K562 (cell line): ENCODE results near the gene AGXT. TPM values are rescaled to one million over a fixed set of nuclear protein-coding genes. Genes with fewer than 3 reads are reported as not detected.

Experiments used
- ATAC-seq: fragments of 200-7000 bp; cut with Tn5 transposase; 3 replicates; pipeline ENCODE4 v1.9.1; 2020; ENCODE audit warnings: moderate library complexity
- BruUV-seq: library from RNA; stranded (reverse); fragments of 400-500 nt; replicated peaks from 2 replicates; lab custom pipeline; 2021; lab: Mats Ljungman, UMichigan
- CTCF ChIA-PET: fragments of 300-600 bp; formaldehyde crosslinking; extraction: SDS; loops from one replicate; lab custom pipeline; 2021; ENCODE audit warnings: low intra/inter-chr PET ratio; lab: Yijun Ruan, JAX
- POLR2A ChIA-PET: fragments of 300-600, 350-650 bp; sonication (Branson Sonifier 250); formaldehyde crosslinking; extraction: SDS; loops from one replicate; lab custom pipeline; 2021; ENCODE audit warnings: antibody characterized with exemption, inconsistent platforms; lab: Yijun Ruan, JAX
- DNase-seq, 4 experiments: peaks; one replicate each; pipeline versions ENCODE4 v3.0.0 to v3.0.0-alpha.2; 2011 to 2018; ENCODE audit warnings: low spot score in 3 of 4, mixed read lengths in 3 of 4; ENCODE audit errors: extremely low read depth in 1 of 4
- FAIRE-seq: peaks from 2 replicates; lab custom pipeline; 2011; peaks lifted over from hg19 to GRCh38; lab: Jason Lieb, UNC
- H2AFZ ChIP-seq: 2 replicates; pipeline ENCODE4 v1.6.0; 2011; ENCODE audit warnings: low read depth, low read length, control low read depth, inconsistent platforms
- H3K27ac ChIP-seq: fragments of 200-600 bp; 3 replicates; pipeline ENCODE4 v1.8.0; 2011; ENCODE audit warnings: low read depth, mild to moderate bottlenecking, control low read depth, inconsistent platforms, low read length, moderate library complexity, mixed read lengths; ENCODE audit errors: extremely low read depth
- H3K27me3 ChIP-seq, 2 experiments: fragments of 300-600 bp in 1 of 2; 2 replicates in 1 of 2; 3 replicates in 1 of 2; pipeline versions ENCODE4 v1.6.0 to v1.8.0; 2011; ENCODE audit warnings: inconsistent platforms in 2 of 2, low read length in 2 of 2, mild to moderate bottlenecking in 1 of 2, mixed read lengths in 1 of 2, moderate library complexity in 1 of 2; ENCODE audit not compliant: control insufficient read depth in 2 of 2, insufficient read depth in 2 of 2
- H3K36me3 ChIP-seq: fragments of 300-600 bp; 3 replicates; pipeline ENCODE4 v1.8.0; 2011; ENCODE audit warnings: mild to moderate bottlenecking, low read length, inconsistent platforms; ENCODE audit not compliant: control insufficient read depth, insufficient read depth
- H3K4me1 ChIP-seq, 2 experiments: fragments of 200-600 bp in 1 of 2; replicated peaks in 1 of 2; 2 replicates in 1 of 2; 3 replicates in 1 of 2; pipeline versions ENCODE4 v1.5.1 to v1.8.0; 2011; ENCODE audit warnings: inconsistent platforms in 2 of 2, low read length in 2 of 2, mild to moderate bottlenecking in 1 of 2, mixed read lengths in 1 of 2, moderate library complexity in 1 of 2; ENCODE audit not compliant: control insufficient read depth in 2 of 2, insufficient read depth in 2 of 2
- H3K4me2 ChIP-seq: 2 replicates; pipeline ENCODE4 v1.6.1; 2011; ENCODE audit warnings: low read length, control low read depth, inconsistent platforms, mixed read lengths; ENCODE audit not compliant: insufficient read depth
- H3K4me3 ChIP-seq: fragments of 200-600 bp; sonication (generic), shearing (Covaris generic); 2 replicates; pipeline ENCODE4 v1.5.1; 2016; ENCODE audit warnings: control low read depth, inconsistent platforms
- H3K79me2 ChIP-seq: fragments of 200-600 bp; 3 replicates; pipeline ENCODE4 v1.8.0; 2011; ENCODE audit warnings: low read length, inconsistent platforms; ENCODE audit not compliant: control insufficient read depth, insufficient read depth
- H3K9ac ChIP-seq, 2 experiments: 2 replicates each; pipeline versions ENCODE4 v1.6.0 to v1.6.1; 2011; ENCODE audit warnings: low read depth in 2 of 2, low read length in 2 of 2, control low read depth in 1 of 2, inconsistent platforms in 1 of 2, mild to moderate bottlenecking in 1 of 2, mixed read lengths in 1 of 2; ENCODE audit not compliant: insufficient read depth in 1 of 2
- H3K9me1 ChIP-seq: one replicate; pipeline ENCODE4 v1.6.0; 2011; ENCODE audit warnings: inconsistent platforms, mild to moderate bottlenecking, low read length, moderate library complexity; ENCODE audit not compliant: control insufficient read depth, insufficient read depth
- H3K9me3 ChIP-seq: replicated peaks from 2 replicates; pipeline ENCODE4 v1.5.1; 2011; ENCODE audit warnings: low read depth, low read length, inconsistent platforms; ENCODE audit not compliant: control insufficient read depth, insufficient read depth
- H4K20me1 ChIP-seq: replicated peaks from 2 replicates; pipeline ENCODE4 v1.6.1; 2011; ENCODE audit warnings: low read length, inconsistent platforms, mixed read lengths; ENCODE audit not compliant: control insufficient read depth, insufficient read depth
- ASH1L ChIP-seq: fragments of 450-650 bp; IDR thresholded peaks from 2 replicates; pipeline ENCODE4 v1.6.1; 2018; ENCODE audit warnings: borderline replicate concordance, mild to moderate bottlenecking, low read depth; ENCODE audit not compliant: partially characterized antibody
- POLR2B ChIP-seq: fragments of 450-650 bp; IDR thresholded peaks from 2 replicates; pipeline ENCODE4 v1.6.1; 2018; ENCODE audit warnings: low read depth; ENCODE audit not compliant: partially characterized antibody
- RHOXF2B ChIP-seq: fragments of 250-450 bp; sonication (Bioruptor Pico); conservative IDR thresholded peaks from 2 replicates; pipeline ENCODE4 v1.5.1; 2021
- ZNF507 ChIP-seq: conservative IDR thresholded peaks from 2 replicates; pipeline ENCODE4 v1.6.1; 2017; ENCODE audit warnings: missing genetic modification characterization, missing compliant biosample characterization
- WGBS: fragments of 100-300 bp; shearing (Covaris generic); methylation state at CpG from one replicate; pipeline ENCODE4 v1.1.6; 2016; ENCODE audit warnings: low coverage, mixed read lengths; ENCODE audit not compliant: insufficient coverage; ENCODE audit errors: missing lambda C conversion rate; 5-methylcytosine and 5-hydroxymethylcytosine counted together
- in situ Hi-C: fragments of 300-500 bp; cut with MboI; formaldehyde crosslinking; loops from 4 replicates; pipeline ENCODE4 v1.15.0; 2018; ENCODE audit warnings: inconsistent platforms, mixed read lengths
- intact Hi-C: fragments of 100-400 bp; cut with micrococcal nuclease; formaldehyde crosslinking; loops from 2 replicates; pipeline ENCODE4 v1.14.2; 2022
- polyA plus RNA-seq, 8 experiments: library from polyadenylated mRNA; depleted of rRNA in 4 of 8; stranded (reverse) in 5 of 8; unstranded in 3 of 8; fragments of >200 nt; fragmentation: Nextera tagmentation in 2 of 8; fragmentation: Illumina TruSeq in 1 of 8; extraction: Ambion mirVana in 2 of 8; extraction: Trizol in 1 of 8; gene quantifications; 2 replicates each; pipeline versions ENCODE4 v1.2.1 to v1.2.3, GENCODE V29; 2011 to 2014; ENCODE audit warnings: inconsistent platforms in 1 of 8, missing spikeins in 1 of 8
- total RNA-seq, 7 experiments: library from RNA; depleted of rRNA in 6 of 7; stranded (reverse); fragments of >200 nt in 6 of 7; fragmentation: Illumina TruSeq in 2 of 7; extraction: Trizol in 2 of 7; gene quantifications; 2 replicates each; pipeline versions ENCODE4 v1.2.1 to v1.2.3, GENCODE V29; 2011 to 2021; ENCODE audit warnings: low replicate concordance in 1 of 7
- TF ChIP-seq, protein P1 (sequence below): fragments of 150-350 bp; conservative IDR thresholded peaks from 2 replicates; pipeline ENCODE4 v1.6.1; 2014; ENCODE audit warnings: low read length
- TF ChIP-seq, protein P2 (sequence below): fragments of 200-400 bp; formaldehyde crosslinking; IDR thresholded peaks from 2 replicates; pipeline ENCODE4 v1.6.1; 2017; ENCODE audit warnings: mild to moderate bottlenecking, low read depth, low read length, moderate library complexity
- TF ChIP-seq, protein P3 (sequence below): sonication (generic); formaldehyde crosslinking; IDR thresholded peaks from 2 replicates; pipeline ENCODE4 v1.8.0; 2022; ENCODE audit warnings: mild to moderate bottlenecking, low read depth, missing genetic modification reagents
- TF ChIP-seq, protein P4 (sequence below): fragments of 450-650 bp; IDR thresholded peaks from 2 replicates; pipeline ENCODE4 v1.7.0; 2016; ENCODE audit warnings: borderline replicate concordance
- TF ChIP-seq, protein P5 (sequence below), 3 experiments: fragments of 200-800 bp in 1 of 3; fragments of 250-450 bp in 1 of 3; fragments of 450-650 bp in 1 of 3; sonication (Bioruptor Pico) in 1 of 3; sonication (Bioruptor generic) in 1 of 3; formaldehyde crosslinking in 1 of 3; IDR thresholded peaks; 2 replicates each; pipeline versions ENCODE4 v1.6.1 to v1.8.0; 2016 to 2022; ENCODE audit warnings: mild to moderate bottlenecking in 2 of 3, missing genetic modification characterization in 2 of 3, missing compliant biosample characterization in 1 of 3, moderate library complexity in 1 of 3

AGXT gene
- total and polyA plus RNA-seq, 9 of the 15 experiments (the other 6 are each of a cell fraction or from before 2014, with no cell fraction given): 0.18 TPM; not detected in 8

DNA sequence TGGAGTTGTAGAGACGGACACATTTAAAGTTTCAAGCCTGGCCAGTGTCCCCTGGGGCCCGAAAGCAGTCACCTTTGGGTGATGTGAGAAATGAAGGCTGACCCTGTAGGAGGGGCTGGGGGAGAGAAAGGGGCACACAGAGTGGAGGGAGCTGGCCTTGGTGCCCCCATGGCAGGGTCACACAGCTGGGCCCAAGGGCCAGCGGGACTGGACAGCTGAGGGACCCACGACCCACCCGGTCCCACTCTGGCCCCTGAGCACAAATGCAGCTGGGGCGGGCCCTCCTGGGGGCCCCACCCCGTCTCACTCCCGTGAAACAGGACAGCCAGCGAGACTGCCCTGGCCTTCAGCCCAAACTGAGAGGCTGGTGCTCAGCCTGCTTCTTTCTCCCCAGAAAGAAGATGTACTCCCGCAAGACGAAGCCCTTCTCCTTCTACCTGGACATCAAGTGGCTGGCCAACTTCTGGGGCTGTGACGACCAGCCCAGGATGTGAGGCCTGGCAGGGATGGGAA is 6.1 kb downstream of the AGXT start:
- no peak for ATAC-seq
- H3K27ac ChIP-seq: no peak overlapping the region
- intact Hi-C loops (no loop called here), in situ Hi-C loops (no loop called here)
- H3K4me1 ChIP-seq: no peaks in the 10 kb centered on the region; a peak in 2 of 5 replicates
- no peak for FAIRE-seq
- no peaks in the 10 kb centered on the region for H3K9me1 ChIP-seq
- CTCF ChIA-PET: no interaction called here
- no peak overlapping the region for H3K9ac ChIP-seq
- no peaks in the 10 kb centered on the region for H4K20me1 ChIP-seq
- WGBS: 8% methylated on average over 2 of the region's 12 CpGs
- peaks cover 3 to 60% of the 10 kb centered on the region in 2 experiments; a peak in 3 of 5 replicates for H3K27me3 ChIP-seq
- H3K9me3 ChIP-seq: no peaks in the 10 kb centered on the region
- H3K4me2 ChIP-seq: no peak overlapping the region
- no TSS peak for BruUV-seq
- no peak overlapping the region for H2AFZ ChIP-seq
- H3K79me2 ChIP-seq: no peaks in the 10 kb centered on the region
- no peak overlapping the region for H3K4me3 ChIP-seq
- POLR2A ChIA-PET: no interaction called here
- DNase-seq: no peak
- H3K36me3 ChIP-seq: no peaks in the 10 kb centered on the region
- TF ChIP-seq, protein P1, sequence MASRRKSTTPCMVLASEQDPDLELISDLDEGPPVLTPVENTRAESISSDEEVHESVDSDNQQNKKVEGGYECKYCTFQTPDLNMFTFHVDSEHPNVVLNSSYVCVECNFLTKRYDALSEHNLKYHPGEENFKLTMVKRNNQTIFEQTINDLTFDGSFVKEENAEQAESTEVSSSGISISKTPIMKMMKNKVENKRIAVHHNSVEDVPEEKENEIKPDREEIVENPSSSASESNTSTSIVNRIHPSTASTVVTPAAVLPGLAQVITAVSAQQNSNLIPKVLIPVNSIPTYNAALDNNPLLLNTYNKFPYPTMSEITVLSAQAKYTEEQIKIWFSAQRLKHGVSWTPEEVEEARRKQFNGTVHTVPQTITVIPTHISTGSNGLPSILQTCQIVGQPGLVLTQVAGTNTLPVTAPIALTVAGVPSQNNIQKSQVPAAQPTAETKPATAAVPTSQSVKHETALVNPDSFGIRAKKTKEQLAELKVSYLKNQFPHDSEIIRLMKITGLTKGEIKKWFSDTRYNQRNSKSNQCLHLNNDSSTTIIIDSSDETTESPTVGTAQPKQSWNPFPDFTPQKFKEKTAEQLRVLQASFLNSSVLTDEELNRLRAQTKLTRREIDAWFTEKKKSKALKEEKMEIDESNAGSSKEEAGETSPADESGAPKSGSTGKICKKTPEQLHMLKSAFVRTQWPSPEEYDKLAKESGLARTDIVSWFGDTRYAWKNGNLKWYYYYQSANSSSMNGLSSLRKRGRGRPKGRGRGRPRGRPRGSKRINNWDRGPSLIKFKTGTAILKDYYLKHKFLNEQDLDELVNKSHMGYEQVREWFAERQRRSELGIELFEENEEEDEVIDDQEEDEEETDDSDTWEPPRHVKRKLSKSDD: no peak
- TF ChIP-seq RHOXF2B (CRISPR knock-in tag) (no peak), ASH1L (no peak), ZNF507 (tag) (no peak), POLR2B (no peak)
- TF ChIP-seq, protein P2, sequence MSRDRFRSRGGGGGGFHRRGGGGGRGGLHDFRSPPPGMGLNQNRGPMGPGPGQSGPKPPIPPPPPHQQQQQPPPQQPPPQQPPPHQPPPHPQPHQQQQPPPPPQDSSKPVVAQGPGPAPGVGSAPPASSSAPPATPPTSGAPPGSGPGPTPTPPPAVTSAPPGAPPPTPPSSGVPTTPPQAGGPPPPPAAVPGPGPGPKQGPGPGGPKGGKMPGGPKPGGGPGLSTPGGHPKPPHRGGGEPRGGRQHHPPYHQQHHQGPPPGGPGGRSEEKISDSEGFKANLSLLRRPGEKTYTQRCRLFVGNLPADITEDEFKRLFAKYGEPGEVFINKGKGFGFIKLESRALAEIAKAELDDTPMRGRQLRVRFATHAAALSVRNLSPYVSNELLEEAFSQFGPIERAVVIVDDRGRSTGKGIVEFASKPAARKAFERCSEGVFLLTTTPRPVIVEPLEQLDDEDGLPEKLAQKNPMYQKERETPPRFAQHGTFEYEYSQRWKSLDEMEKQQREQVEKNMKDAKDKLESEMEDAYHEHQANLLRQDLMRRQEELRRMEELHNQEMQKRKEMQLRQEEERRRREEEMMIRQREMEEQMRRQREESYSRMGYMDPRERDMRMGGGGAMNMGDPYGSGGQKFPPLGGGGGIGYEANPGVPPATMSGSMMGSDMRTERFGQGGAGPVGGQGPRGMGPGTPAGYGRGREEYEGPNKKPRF: no peak
- TF ChIP-seq, protein P3, sequence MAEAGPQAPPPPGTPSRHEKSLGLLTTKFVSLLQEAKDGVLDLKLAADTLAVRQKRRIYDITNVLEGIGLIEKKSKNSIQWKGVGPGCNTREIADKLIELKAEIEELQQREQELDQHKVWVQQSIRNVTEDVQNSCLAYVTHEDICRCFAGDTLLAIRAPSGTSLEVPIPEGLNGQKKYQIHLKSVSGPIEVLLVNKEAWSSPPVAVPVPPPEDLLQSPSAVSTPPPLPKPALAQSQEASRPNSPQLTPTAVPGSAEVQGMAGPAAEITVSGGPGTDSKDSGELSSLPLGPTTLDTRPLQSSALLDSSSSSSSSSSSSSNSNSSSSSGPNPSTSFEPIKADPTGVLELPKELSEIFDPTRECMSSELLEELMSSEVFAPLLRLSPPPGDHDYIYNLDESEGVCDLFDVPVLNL: no peak
- TF ChIP-seq, protein P4, sequence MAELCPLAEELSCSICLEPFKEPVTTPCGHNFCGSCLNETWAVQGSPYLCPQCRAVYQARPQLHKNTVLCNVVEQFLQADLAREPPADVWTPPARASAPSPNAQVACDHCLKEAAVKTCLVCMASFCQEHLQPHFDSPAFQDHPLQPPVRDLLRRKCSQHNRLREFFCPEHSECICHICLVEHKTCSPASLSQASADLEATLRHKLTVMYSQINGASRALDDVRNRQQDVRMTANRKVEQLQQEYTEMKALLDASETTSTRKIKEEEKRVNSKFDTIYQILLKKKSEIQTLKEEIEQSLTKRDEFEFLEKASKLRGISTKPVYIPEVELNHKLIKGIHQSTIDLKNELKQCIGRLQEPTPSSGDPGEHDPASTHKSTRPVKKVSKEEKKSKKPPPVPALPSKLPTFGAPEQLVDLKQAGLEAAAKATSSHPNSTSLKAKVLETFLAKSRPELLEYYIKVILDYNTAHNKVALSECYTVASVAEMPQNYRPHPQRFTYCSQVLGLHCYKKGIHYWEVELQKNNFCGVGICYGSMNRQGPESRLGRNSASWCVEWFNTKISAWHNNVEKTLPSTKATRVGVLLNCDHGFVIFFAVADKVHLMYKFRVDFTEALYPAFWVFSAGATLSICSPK: no peak
- TF ChIP-seq, protein P5, sequence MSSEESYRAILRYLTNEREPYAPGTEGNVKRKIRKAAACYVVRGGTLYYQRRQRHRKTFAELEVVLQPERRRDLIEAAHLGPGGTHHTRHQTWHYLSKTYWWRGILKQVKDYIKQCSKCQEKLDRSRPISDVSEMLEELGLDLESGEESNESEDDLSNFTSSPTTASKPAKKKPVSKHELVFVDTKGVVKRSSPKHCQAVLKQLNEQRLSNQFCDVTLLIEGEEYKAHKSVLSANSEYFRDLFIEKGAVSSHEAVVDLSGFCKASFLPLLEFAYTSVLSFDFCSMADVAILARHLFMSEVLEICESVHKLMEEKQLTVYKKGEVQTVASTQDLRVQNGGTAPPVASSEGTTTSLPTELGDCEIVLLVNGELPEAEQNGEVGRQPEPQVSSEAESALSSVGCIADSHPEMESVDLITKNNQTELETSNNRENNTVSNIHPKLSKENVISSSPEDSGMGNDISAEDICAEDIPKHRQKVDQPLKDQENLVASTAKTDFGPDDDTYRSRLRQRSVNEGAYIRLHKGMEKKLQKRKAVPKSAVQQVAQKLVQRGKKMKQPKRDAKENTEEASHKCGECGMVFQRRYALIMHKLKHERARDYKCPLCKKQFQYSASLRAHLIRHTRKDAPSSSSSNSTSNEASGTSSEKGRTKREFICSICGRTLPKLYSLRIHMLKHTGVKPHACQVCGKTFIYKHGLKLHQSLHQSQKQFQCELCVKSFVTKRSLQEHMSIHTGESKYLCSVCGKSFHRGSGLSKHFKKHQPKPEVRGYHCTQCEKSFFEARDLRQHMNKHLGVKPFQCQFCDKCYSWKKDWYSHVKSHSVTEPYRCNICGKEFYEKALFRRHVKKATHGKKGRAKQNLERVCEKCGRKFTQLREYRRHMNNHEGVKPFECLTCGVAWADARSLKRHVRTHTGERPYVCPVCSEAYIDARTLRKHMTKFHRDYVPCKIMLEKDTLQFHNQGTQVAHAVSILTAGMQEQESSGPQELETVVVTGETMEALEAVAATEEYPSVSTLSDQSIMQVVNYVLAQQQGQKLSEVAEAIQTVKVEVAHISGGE (CRISPR knock-in tag; IDR thresholded peaks at IDR 0.05): no peak
